Neural progenitor cell (in vitro differentiated cells): Measurements from ENCODE around the gene GSTT2.
"Not testable (repeated sequence)": the region's sequence is repeated elsewhere in the genome, so short reads cannot be mapped to it uniquely, and the experiment has no call there.

Experiments used
- EZH2 ChIP-seq: fragments of 200-600 bp; sonication (generic); IDR thresholded peaks from 2 replicates; pipeline ENCODE4 v1.6.1; 2017; ENCODE audit warnings: antibody characterized with exemption, mild to moderate bottlenecking, moderate library complexity
- TF ChIP-seq, protein P1 (sequence below): fragments of 200-600 bp; sonication (generic); IDR thresholded peaks from 2 replicates; pipeline ENCODE4 v1.5.1; 2017; ENCODE audit warnings: antibody characterized with exemption, mild to moderate bottlenecking

DNA sequence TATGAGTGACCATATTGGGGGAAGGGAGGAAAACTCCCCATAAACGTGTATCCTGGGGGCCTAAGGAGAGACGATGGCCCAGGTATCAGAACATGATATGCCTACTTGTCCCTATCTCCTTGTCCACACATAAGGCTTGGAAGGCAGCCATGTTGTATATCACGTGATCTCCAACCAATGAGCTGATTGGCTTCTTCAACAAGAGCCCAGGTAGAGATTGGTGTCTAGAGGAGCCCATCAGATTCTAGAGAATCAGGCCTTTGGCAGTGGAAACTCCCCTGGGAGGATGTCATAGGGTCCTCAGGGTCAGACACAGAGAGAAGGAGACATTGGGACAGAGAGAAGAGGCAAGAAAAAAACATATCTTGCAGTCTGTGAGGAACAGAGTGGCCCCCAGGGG is 32.5 kb upstream of the GSTT2 start:
- TF ChIP-seq, protein P1, sequence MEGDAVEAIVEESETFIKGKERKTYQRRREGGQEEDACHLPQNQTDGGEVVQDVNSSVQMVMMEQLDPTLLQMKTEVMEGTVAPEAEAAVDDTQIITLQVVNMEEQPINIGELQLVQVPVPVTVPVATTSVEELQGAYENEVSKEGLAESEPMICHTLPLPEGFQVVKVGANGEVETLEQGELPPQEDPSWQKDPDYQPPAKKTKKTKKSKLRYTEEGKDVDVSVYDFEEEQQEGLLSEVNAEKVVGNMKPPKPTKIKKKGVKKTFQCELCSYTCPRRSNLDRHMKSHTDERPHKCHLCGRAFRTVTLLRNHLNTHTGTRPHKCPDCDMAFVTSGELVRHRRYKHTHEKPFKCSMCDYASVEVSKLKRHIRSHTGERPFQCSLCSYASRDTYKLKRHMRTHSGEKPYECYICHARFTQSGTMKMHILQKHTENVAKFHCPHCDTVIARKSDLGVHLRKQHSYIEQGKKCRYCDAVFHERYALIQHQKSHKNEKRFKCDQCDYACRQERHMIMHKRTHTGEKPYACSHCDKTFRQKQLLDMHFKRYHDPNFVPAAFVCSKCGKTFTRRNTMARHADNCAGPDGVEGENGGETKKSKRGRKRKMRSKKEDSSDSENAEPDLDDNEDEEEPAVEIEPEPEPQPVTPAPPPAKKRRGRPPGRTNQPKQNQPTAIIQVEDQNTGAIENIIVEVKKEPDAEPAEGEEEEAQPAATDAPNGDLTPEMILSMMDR = not testable (repeated sequence)
- not testable (repeated sequence) for TF ChIP-seq EZH2
